Spinal cord (tissue), 10 donors: ENCODE results near the gene KLF1. TPM values are rescaled to one million over a fixed set of nuclear protein-coding genes. Genes with fewer than 3 reads are reported as not detected.
A peak's percentile ranks its signal among the peaks of the same experiment; 100 is the strongest.
"Not testable (repeated sequence)": the region's sequence is repeated elsewhere in the genome, so short reads cannot be mapped to it uniquely, and the experiment has no call there.

ENCODE experiments used
- DNase-seq, 6 donors: peaks; one replicate each; pipeline versions ENCODE4 v3.0.0 to v3.0.0-alpha.2; 2013 to 2015; ENCODE audit warnings: low spot score in 6 of 6, low read depth in 4 of 6
- H3K27ac ChIP-seq: one replicate; pipeline ENCODE4 v1.5.1; 2013; ENCODE audit warnings: low read depth, low read length, control low read depth
- H3K27me3 ChIP-seq: one replicate; pipeline ENCODE4 v1.6.1; 2013; ENCODE audit warnings: low read length; ENCODE audit not compliant: control insufficient read depth, insufficient read depth
- H3K36me3 ChIP-seq: one replicate; pipeline ENCODE4 v1.6.1; 2013; ENCODE audit warnings: low read length; ENCODE audit not compliant: control insufficient read depth, insufficient read depth
- H3K4me1 ChIP-seq: one replicate; pipeline ENCODE4 v1.6.1; 2013; ENCODE audit warnings: low read length; ENCODE audit not compliant: control insufficient read depth, insufficient read depth
- H3K4me3 ChIP-seq: one replicate; pipeline ENCODE4 v1.5.1; 2013; ENCODE audit warnings: low read depth, low read length, control low read depth
- H3K9me3 ChIP-seq: one replicate; pipeline ENCODE4 v1.6.1; 2013; ENCODE audit warnings: low read length; ENCODE audit not compliant: control insufficient read depth, insufficient read depth
- WGBS: methylation state at CpG from one replicate; pipeline ENCODE4 v1.1.5; 2013; ENCODE audit warnings: missing lambda C conversion rate; ENCODE audit not compliant: insufficient coverage; 5-methylcytosine and 5-hydroxymethylcytosine counted together
- polyA plus RNA-seq, 2 donors: library from polyadenylated mRNA; unstranded; fragments of 120-200 nt; gene quantifications; one replicate each; pipeline ENCODE4 v1.2.1, GENCODE V29; 2013; ENCODE audit not compliant: insufficient read length in 2 of 2
- total RNA-seq, 2 donors: library from RNA; depleted of rRNA in 1 of 2; stranded (reverse); fragments of 120-200 nt in 1 of 2; fragments of >200 nt in 1 of 2; gene quantifications; one replicate each; pipeline versions ENCODE4 v1.2.3 to v1.2.4, GENCODE V29; 2013 to 2014
- donor health status: healthy.

Gene KLF1
- total and polyA plus RNA-seq, 4 donors = 0.42 to 3.2 (median 1.3) TPM

DNA sequence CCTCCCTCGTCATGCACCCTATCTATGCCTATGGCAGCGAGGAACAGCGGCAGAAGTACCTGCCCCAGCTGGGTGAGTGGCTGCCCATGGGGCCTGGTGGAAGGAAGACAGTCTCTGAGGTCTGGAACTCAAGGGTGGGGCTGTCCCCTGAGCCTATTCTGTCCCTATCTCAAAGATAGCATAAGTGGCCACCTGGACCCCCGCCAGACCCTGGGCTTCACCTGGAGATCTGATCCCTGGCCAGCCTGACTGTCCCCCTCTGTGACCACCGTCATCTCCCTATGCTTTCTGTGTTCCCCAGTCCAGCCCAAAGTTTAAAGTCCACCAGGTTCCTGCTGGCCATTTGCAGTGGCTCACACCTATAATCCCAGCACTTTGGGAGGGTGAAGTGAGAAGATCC lies 6.6 kb upstream of the KLF1 start:
- no peak overlapping the region for H3K4me3 ChIP-seq
- H3K4me1 ChIP-seq = peaks cover 17% of the 10 kb centered on the region
- DNase-seq = no peak
- 100% methylated on average over 4 of the region's 5 CpGs for WGBS
- no peaks in the 10 kb centered on the region for H3K9me3 ChIP-seq
- peaks cover 56% of the 10 kb centered on the region for H3K36me3 ChIP-seq
- H3K27ac ChIP-seq = no peak overlapping the region
- H3K27me3 ChIP-seq = no peaks in the 10 kb centered on the region

DNA sequence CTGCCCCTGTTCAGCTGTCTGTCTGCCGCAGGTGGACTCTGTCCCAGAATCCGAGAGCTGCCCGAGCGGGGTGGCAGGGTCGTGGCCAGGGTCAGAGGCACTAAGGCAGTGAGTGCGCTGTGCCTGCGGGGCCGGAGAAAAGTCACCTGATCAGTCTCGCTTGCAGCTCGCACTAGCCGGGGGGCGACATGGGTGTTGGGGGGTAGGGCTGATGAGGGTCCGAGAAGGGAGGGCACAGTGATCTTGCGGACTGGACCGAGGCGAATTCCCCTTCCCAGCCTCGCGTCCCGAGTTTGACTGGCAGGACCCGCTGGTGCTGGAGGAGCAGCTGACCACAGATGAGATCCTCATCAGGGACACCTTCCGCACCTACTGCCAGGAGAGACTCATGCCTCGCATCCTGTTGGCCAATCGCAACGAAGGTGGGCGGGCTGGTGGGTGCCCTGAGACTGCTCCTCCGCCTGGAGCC lies 4.6 kb upstream of the KLF1 start:
- Histone ChIP-seq H3K4me3 (peak overlapping the region; percentile 89), H3K27me3 (peaks cover 5% of the 10 kb centered on the region), H3K4me1 (peaks cover 17% of the 10 kb centered on the region), H3K36me3 (peaks cover 38% of the 10 kb centered on the region), H3K9me3 (no peaks in the 10 kb centered on the region), H3K27ac (no peak overlapping the region)
- WGBS = 2% methylated on average over 22 of the region's 26 CpGs
- DNase-seq = no peak

DNA sequence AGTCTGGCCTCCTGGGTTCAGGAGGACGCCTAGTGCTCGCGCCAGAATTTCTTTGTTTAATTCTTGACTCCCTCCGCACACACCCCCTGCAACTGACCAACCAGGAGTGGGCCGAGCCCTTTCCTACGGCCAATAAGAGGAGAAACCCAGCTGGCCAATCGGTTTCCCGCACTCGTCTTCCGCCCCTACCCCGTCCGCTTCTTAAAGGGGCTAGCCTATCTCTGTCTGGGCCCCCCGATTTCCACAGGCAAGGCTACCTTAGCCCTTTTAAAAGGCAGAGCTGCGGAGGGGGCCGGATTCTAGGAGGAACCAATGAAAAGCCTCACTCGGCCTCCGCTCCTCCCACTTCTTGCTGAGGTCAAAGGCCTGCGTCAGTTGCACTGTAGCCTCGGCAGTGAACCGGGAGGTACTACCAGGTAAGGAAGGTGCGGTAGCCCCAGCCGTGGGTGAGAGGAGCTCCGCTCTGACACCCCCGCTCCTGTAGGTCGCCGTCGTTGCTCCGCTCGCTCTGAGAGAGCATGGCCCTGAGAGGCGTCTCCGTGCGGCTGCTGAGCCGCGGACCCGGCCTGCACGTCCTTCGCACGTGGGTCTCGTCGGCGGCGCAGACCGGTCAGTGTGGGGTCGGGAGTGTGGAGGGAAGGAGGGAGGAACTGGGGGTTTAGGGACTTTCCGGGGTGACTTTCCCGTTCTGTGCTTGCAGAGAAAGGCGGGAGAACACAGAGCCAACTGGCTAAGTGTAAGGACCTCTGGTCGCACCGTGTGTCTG lies 4.0 kb upstream of the KLF1 start, which contains the start of gene GCDH:
GCDH (plus strand) TSS at position 374 of the 766 bp plus-strand sequence; CDS start at position 519, 145 bp downstream.
- Histone ChIP-seq H3K9me3 (no peaks in the 10 kb centered on the region), H3K4me3 (peak within 1 kb of the TSS; percentile 89), H3K36me3 (peaks cover 32% of the 10 kb centered on the region), H3K27ac (peak within 1 kb of the TSS; percentile 88), H3K27me3 (peaks cover 11% of the 10 kb centered on the region), H3K4me1 (peaks cover 20% of the 10 kb centered on the region)
- DNase-seq = peak; percentile 92 to 100 (median 98)
- WGBS = 0% methylated on average over 49 of the region's 49 CpGs

DNA sequence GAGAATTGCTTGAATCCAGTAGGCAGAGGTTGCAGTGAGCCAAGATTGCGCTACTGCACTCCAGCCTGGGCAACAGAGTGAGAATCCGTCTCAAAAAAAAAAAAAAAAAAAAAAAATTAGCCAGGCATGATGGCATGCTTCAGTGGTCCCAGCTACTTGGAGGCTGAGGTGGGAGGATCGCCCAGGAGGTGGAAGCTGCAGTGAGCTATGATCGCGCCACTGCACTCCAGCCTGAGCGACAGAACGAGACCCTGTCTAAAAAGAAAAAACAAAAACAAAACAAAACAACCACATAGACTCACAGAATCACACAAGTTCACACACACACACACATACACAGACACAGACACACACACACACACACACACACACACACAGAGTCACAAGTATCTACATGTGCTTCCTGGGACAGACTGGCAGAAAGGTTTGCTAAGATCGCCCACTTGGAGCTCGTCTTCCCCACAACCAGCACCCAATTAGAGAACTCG lies 3.3 kb upstream of the KLF1 start:
- H3K4me1 ChIP-seq = peaks cover 26% of the 10 kb centered on the region
- H3K27ac ChIP-seq = peak overlapping the region; percentile 88
- peaks cover 16% of the 10 kb centered on the region for H3K27me3 ChIP-seq
- 21% methylated on average over 7 of the region's 10 CpGs for WGBS
- peak overlapping the region; percentile 89 for H3K4me3 ChIP-seq
- not testable (repeated sequence) for H3K9me3 ChIP-seq, DNase-seq
- peaks cover 28% of the 10 kb centered on the region for H3K36me3 ChIP-seq

DNA sequence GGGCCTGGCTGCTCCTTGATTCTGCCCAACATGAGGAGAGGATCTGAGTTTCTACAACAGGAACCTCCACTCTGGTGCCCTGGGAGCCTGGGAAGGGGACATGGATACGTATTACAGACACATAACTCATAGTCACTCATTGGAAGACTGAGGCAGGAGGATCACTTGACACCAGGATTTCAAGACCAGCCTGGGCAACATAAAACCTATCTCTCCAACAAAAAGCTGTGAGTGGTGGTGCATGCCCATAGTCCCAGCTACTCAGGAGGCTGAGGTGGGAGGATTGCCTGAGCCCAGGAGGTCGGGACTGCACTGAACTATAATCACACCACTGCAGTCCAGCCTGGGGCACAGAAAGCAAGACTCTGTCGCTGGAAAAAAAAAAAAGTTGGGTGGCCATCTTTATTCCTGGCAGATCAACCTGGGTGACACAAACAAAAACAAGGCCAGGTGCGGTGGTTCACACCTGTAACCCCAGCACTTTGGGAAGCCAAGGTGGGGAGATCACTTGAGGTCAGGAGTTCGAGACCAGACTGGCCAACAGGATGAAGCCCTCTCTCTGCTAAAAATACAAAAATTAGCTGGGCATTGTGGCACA lies 1.1 kb upstream of the KLF1 start:
- peaks cover 11% of the 10 kb centered on the region for H3K36me3 ChIP-seq
- H3K27ac ChIP-seq = no peak overlapping the region
- 81% methylated on average over 3 of the region's 5 CpGs for WGBS
- DNase-seq = no peak
- H3K27me3 ChIP-seq = peaks cover 35% of the 10 kb centered on the region
- H3K4me1 ChIP-seq = peaks cover 35% of the 10 kb centered on the region
- no peaks in the 10 kb centered on the region for H3K9me3 ChIP-seq
- H3K4me3 ChIP-seq = no peak overlapping the region

DNA sequence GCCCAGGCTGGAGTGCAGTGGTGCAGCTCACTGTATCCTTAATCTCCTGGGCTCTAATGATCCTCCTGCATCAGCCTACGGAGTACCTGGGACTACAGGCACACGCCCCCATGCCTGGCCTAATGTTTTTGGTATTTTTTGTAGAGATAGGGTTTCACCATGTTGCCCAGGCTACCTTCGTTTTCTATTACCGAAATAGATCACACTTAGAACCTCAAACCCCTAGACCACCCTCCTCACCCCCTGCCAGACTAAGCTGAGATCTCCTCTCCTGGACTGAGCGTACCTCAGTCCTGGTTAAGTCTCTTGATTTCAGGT lies 391 bp downstream of the KLF1 start:
- no peak for DNase-seq
- H3K27me3 ChIP-seq = peaks cover 36% of the 10 kb centered on the region
- peaks cover 2% of the 10 kb centered on the region for H3K36me3 ChIP-seq
- H3K4me3 ChIP-seq = no peak overlapping the region
- H3K9me3 ChIP-seq = no peaks in the 10 kb centered on the region
- H3K4me1 ChIP-seq = peaks cover 32% of the 10 kb centered on the region
- H3K27ac ChIP-seq = no peak overlapping the region
- WGBS = 75% methylated on average over 2 of the region's 5 CpGs

DNA sequence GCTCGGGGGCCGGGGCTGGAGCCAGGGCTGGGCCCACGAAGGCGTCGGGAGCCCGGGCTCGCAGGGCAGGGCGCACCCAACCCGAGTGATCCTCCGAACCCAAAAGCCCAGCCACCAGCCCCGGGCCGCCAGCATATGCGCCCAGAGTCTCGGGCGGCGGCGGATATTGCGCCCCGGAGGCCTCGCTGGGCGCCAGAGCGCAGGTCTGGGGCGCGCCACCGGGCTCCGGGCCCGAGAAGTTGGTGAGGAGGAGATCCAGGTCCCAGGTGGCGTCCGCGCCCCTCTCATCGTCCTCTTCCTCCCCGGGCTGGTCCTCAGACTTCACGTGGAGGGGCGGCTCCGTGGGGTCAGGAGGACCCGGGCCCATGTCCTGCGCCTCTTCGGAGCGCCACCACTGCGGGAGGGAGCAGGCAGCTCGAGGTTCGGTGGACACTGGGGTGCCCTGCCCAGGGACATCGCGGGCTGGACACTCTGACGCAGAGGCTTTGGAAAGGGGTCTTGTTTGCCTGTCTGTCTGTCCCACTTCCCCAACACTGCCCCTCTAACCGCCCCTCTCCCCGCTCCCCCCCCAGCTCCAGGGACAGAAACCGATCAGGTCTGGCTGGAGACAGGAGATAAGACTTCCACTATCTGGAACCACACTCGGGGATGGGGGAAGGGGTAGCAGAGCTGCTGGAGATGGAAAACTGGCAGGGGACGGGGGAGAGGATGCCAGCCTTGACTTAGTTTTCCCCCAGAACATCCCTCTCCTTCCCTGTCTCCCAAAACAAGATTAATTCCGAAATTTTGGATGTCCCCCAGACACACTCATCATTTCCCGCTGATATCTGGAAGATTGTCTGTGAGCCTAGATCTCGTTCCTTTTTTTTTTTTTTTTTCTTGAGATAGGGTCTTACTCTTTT lies 1.0 kb downstream of the KLF1 start:
- peaks cover 36% of the 10 kb centered on the region for H3K27me3 ChIP-seq
- H3K9me3 ChIP-seq = no peaks in the 10 kb centered on the region
- H3K4me3 ChIP-seq = peak overlapping the region; percentile 21
- H3K36me3 ChIP-seq = peaks cover 2% of the 10 kb centered on the region
- H3K4me1 ChIP-seq = peaks cover 35% of the 10 kb centered on the region
- WGBS = 1% methylated on average over 46 of the region's 53 CpGs
- DNase-seq = peak in 1 of 6 donors; percentile 30
- H3K27ac ChIP-seq = no peak overlapping the region

DNA sequence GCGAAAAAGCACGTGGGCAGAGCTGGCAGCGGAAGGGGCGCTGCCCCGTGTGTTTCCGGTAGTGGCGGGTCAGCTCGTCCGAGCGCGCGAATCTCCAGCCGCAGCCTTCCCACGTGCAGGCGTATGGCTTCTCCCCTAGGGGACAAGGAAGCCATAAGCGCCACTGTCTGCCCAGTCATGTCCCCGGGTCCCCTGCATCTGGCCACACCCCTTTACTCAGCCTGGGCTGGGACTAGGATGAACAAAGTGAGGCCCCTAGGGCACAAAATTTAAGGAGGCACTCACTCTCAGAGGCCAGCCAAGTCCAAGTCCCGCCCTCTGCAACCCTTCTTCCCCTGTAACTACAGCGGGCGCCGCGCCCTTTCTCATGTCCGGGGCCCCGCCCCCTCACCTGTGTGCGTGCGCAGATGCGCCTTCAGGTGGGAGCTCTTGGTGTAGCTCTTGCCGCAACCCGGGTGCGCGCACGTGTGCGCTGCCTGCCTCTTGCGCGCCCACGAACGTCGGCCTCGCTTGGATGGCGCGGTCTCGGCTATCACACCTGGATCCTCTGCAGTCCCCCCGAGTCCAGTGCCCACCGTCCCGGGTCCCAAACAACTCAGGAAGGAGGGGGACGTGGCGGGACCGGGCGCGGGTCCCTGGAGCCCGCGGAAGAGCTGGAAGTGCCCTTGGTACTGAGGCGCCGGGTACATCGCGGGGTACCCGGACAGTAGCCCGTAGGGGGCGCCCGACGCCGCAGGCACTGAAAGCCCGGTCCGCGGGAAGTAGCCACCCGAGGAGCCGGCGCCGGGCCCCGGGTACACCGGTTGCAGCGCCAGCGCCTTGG lies 1.9 kb downstream of the KLF1 start:
- Histone ChIP-seq H3K9me3 (no peaks in the 10 kb centered on the region), H3K4me1 (peaks cover 38% of the 10 kb centered on the region), H3K27ac (no peak overlapping the region), H3K27me3 (peaks cover 41% of the 10 kb centered on the region), H3K4me3 (peak overlapping the region; percentile 21), H3K36me3 (peaks cover 2% of the 10 kb centered on the region)
- DNase-seq = peak in 2 of 6 donors; percentile 73 to 86
- 4% methylated on average over 73 of the region's 73 CpGs for WGBS

DNA sequence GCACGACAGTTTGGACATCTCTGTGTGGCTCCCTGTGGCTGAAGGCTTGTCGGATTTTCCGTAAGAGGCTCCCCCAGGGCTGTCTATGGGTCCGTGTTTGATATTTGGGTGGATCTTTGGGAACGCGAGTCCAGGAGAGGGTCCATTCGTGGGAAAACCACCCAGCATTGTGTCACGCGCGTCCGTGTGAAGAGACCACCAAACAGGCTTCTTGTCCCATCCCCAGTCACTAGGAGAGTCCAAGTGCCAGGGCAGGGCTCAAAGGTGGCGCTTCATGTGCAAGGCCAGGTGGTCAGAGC lies 2.4 kb downstream of the KLF1 start:
- H3K36me3 ChIP-seq = peaks cover 2% of the 10 kb centered on the region
- H3K4me1 ChIP-seq = peaks cover 40% of the 10 kb centered on the region
- DNase-seq = no peak
- H3K9me3 ChIP-seq = no peaks in the 10 kb centered on the region
- H3K4me3 ChIP-seq = no peak overlapping the region
- WGBS = 64% methylated on average over 12 of the region's 12 CpGs
- no peak overlapping the region for H3K27ac ChIP-seq
- H3K27me3 ChIP-seq = peaks cover 41% of the 10 kb centered on the region
